K562 (cell line): ENCODE results near the gene POLE2. TPM values are rescaled to one million over a fixed set of nuclear protein-coding genes. Genes with fewer than 3 reads are reported as not detected.

Source experiments
- ATAC-seq: fragments of 200-7000 bp; cut with Tn5 transposase; 3 replicates; pipeline ENCODE4 v1.9.1; 2020; ENCODE audit warnings: moderate library complexity
- BruUV-seq: library from RNA; stranded (reverse); fragments of 400-500 nt; replicated peaks from 2 replicates; lab custom pipeline; 2021; lab: Mats Ljungman, UMichigan
- CTCF ChIA-PET: fragments of 300-600 bp; formaldehyde crosslinking; extraction: SDS; loops from one replicate; lab custom pipeline; 2021; ENCODE audit warnings: low intra/inter-chr PET ratio; lab: Yijun Ruan, JAX
- POLR2A ChIA-PET: fragments of 300-600, 350-650 bp; sonication (Branson Sonifier 250); formaldehyde crosslinking; extraction: SDS; loops from one replicate; lab custom pipeline; 2021; ENCODE audit warnings: antibody characterized with exemption, inconsistent platforms; lab: Yijun Ruan, JAX
- DNase-seq, 4 experiments: peaks; one replicate each; pipeline versions ENCODE4 v3.0.0 to v3.0.0-alpha.2; 2011 to 2018; ENCODE audit warnings: low spot score in 3 of 4, mixed read lengths in 3 of 4; ENCODE audit errors: extremely low read depth in 1 of 4
- FAIRE-seq: peaks from 2 replicates; lab custom pipeline; 2011; peaks lifted over from hg19 to GRCh38; lab: Jason Lieb, UNC
- H2AFZ ChIP-seq: 2 replicates; pipeline ENCODE4 v1.6.0; 2011; ENCODE audit warnings: low read depth, low read length, control low read depth, inconsistent platforms
- H3K27ac ChIP-seq: fragments of 200-600 bp; 3 replicates; pipeline ENCODE4 v1.8.0; 2011; ENCODE audit warnings: low read depth, mild to moderate bottlenecking, control low read depth, inconsistent platforms, low read length, moderate library complexity, mixed read lengths; ENCODE audit errors: extremely low read depth
- H3K27me3 ChIP-seq, 2 experiments: fragments of 300-600 bp in 1 of 2; 2 replicates in 1 of 2; 3 replicates in 1 of 2; pipeline versions ENCODE4 v1.6.0 to v1.8.0; 2011; ENCODE audit warnings: inconsistent platforms in 2 of 2, low read length in 2 of 2, mild to moderate bottlenecking in 1 of 2, mixed read lengths in 1 of 2, moderate library complexity in 1 of 2; ENCODE audit not compliant: control insufficient read depth in 2 of 2, insufficient read depth in 2 of 2
- H3K36me3 ChIP-seq: fragments of 300-600 bp; 3 replicates; pipeline ENCODE4 v1.8.0; 2011; ENCODE audit warnings: mild to moderate bottlenecking, low read length, inconsistent platforms; ENCODE audit not compliant: control insufficient read depth, insufficient read depth
- H3K4me1 ChIP-seq, 2 experiments: fragments of 200-600 bp in 1 of 2; replicated peaks in 1 of 2; 2 replicates in 1 of 2; 3 replicates in 1 of 2; pipeline versions ENCODE4 v1.5.1 to v1.8.0; 2011; ENCODE audit warnings: inconsistent platforms in 2 of 2, low read length in 2 of 2, mild to moderate bottlenecking in 1 of 2, mixed read lengths in 1 of 2, moderate library complexity in 1 of 2; ENCODE audit not compliant: control insufficient read depth in 2 of 2, insufficient read depth in 2 of 2
- H3K4me2 ChIP-seq: 2 replicates; pipeline ENCODE4 v1.6.1; 2011; ENCODE audit warnings: low read length, control low read depth, inconsistent platforms, mixed read lengths; ENCODE audit not compliant: insufficient read depth
- H3K4me3 ChIP-seq: fragments of 200-600 bp; sonication (generic), shearing (Covaris generic); 2 replicates; pipeline ENCODE4 v1.5.1; 2016; ENCODE audit warnings: control low read depth, inconsistent platforms
- H3K79me2 ChIP-seq: fragments of 200-600 bp; 3 replicates; pipeline ENCODE4 v1.8.0; 2011; ENCODE audit warnings: low read length, inconsistent platforms; ENCODE audit not compliant: control insufficient read depth, insufficient read depth
- H3K9ac ChIP-seq, 2 experiments: 2 replicates each; pipeline versions ENCODE4 v1.6.0 to v1.6.1; 2011; ENCODE audit warnings: low read depth in 2 of 2, low read length in 2 of 2, control low read depth in 1 of 2, inconsistent platforms in 1 of 2, mild to moderate bottlenecking in 1 of 2, mixed read lengths in 1 of 2; ENCODE audit not compliant: insufficient read depth in 1 of 2
- H3K9me1 ChIP-seq: one replicate; pipeline ENCODE4 v1.6.0; 2011; ENCODE audit warnings: inconsistent platforms, mild to moderate bottlenecking, low read length, moderate library complexity; ENCODE audit not compliant: control insufficient read depth, insufficient read depth
- H3K9me3 ChIP-seq: replicated peaks from 2 replicates; pipeline ENCODE4 v1.5.1; 2011; ENCODE audit warnings: low read depth, low read length, inconsistent platforms; ENCODE audit not compliant: control insufficient read depth, insufficient read depth
- H4K20me1 ChIP-seq: replicated peaks from 2 replicates; pipeline ENCODE4 v1.6.1; 2011; ENCODE audit warnings: low read length, inconsistent platforms, mixed read lengths; ENCODE audit not compliant: control insufficient read depth, insufficient read depth
- C11orf30 ChIP-seq: fragments of 450-650 bp; IDR thresholded peaks from 2 replicates; pipeline ENCODE4 v1.6.1; 2016; ENCODE audit warnings: low read depth, mild to moderate bottlenecking
- CBFB ChIP-seq: sonication (generic); formaldehyde crosslinking; IDR thresholded peaks from 2 replicates; pipeline ENCODE4 v1.4.0; 2020; ENCODE audit warnings: mild to moderate bottlenecking, missing genetic modification reagents
- CEBPZ ChIP-seq: fragments of 150-350 bp; IDR thresholded peaks from 2 replicates; pipeline ENCODE4 v1.6.1; 2014; ENCODE audit warnings: low read depth, mild to moderate bottlenecking, low read length, borderline replicate concordance
- DNMT1 ChIP-seq: fragments of 450-650 bp; IDR thresholded peaks from 2 replicates; pipeline ENCODE4 v1.6.1; 2016; ENCODE audit warnings: antibody characterized with exemption, mild to moderate bottlenecking
- FOXA1 ChIP-seq: fragments of 450-650 bp; IDR thresholded peaks from 2 replicates; pipeline ENCODE4 v1.6.1; 2016; ENCODE audit warnings: mild to moderate bottlenecking, borderline replicate concordance
- L3MBTL2 ChIP-seq: fragments of 450-650 bp; IDR thresholded peaks from 2 replicates; pipeline ENCODE4 v1.6.1; 2016; ENCODE audit warnings: mild to moderate bottlenecking, moderate library complexity
- MAFF ChIP-seq: IDR thresholded peaks from 2 replicates; pipeline ENCODE4 v1.6.1; 2012; ENCODE audit warnings: low read length, improper control_type of control experiment
- MAFG ChIP-seq: fragments of 450-650 bp; conservative IDR thresholded peaks from 2 replicates; pipeline ENCODE4 v1.6.1; 2016; ENCODE audit warnings: missing genetic modification characterization, missing compliant biosample characterization
- MAFK ChIP-seq: IDR thresholded peaks from 2 replicates; pipeline ENCODE4 v1.6.1; 2011; ENCODE audit warnings: low read length, improper control_type of control experiment
- MTA1 ChIP-seq: fragments of 450-650 bp; IDR thresholded peaks from 2 replicates; pipeline ENCODE4 v1.6.1; 2017; ENCODE audit warnings: borderline replicate concordance
- POLR2H ChIP-seq: IDR thresholded peaks from 2 replicates; pipeline ENCODE4 v1.6.1; 2016; ENCODE audit warnings: missing genetic modification characterization, low read depth, mild to moderate bottlenecking, control low read depth, missing compliant biosample characterization, moderate library complexity
- SMC3 ChIP-seq: conservative IDR thresholded peaks from 2 replicates; pipeline ENCODE4 v1.6.1; 2011; ENCODE audit warnings: low read depth, low read length, improper control_type of control experiment; ENCODE audit not compliant: insufficient read depth
- TFAM ChIP-seq: fragments of 250-450 bp; sonication (Bioruptor Pico); conservative IDR thresholded peaks from 2 replicates; pipeline ENCODE4 v1.5.0; 2021; ENCODE audit warnings: mild to moderate bottlenecking, moderate library complexity
- TSC22D4 ChIP-seq: fragments of 450-650 bp; IDR thresholded peaks from 2 replicates; pipeline ENCODE4 v1.6.1; 2016; ENCODE audit warnings: missing genetic modification characterization, missing biosample characterization, control low read depth
- ZMIZ1 ChIP-seq, 2 experiments: fragments of 150-350 bp in 1 of 2; IDR thresholded peaks; 2 replicates each; pipeline ENCODE4 v1.6.1; 2012 to 2016; ENCODE audit warnings: low read depth in 2 of 2, low read length in 2 of 2, mild to moderate bottlenecking in 1 of 2, moderate library complexity in 1 of 2
- ZNF239 ChIP-seq: fragments of 250-450 bp; sonication (Bioruptor Pico); IDR thresholded peaks from 2 replicates; pipeline ENCODE4 v1.4.0; 2020; ENCODE audit warnings: mild to moderate bottlenecking
- ZNF316 ChIP-seq: fragments of 450-650 bp; IDR thresholded peaks from 2 replicates; pipeline ENCODE4 v1.6.1; 2016
- ZNF766 ChIP-seq: fragments of 200-800 bp; sonication (Bioruptor generic); conservative IDR thresholded peaks from 2 replicates; pipeline ENCODE4 v1.6.1; 2016; ENCODE audit warnings: missing genetic modification characterization, missing compliant biosample characterization
- WGBS: fragments of 100-300 bp; shearing (Covaris generic); methylation state at CpG from one replicate; pipeline ENCODE4 v1.1.6; 2016; ENCODE audit warnings: low coverage, mixed read lengths; ENCODE audit not compliant: insufficient coverage; ENCODE audit errors: missing lambda C conversion rate; 5-methylcytosine and 5-hydroxymethylcytosine counted together
- in situ Hi-C: fragments of 300-500 bp; cut with MboI; formaldehyde crosslinking; loops from 4 replicates; pipeline ENCODE4 v1.15.0; 2018; ENCODE audit warnings: inconsistent platforms, mixed read lengths
- intact Hi-C: fragments of 100-400 bp; cut with micrococcal nuclease; formaldehyde crosslinking; loops from 2 replicates; pipeline ENCODE4 v1.14.2; 2022
- polyA plus RNA-seq, 8 experiments: library from polyadenylated mRNA; depleted of rRNA in 4 of 8; stranded (reverse) in 5 of 8; unstranded in 3 of 8; fragments of >200 nt; fragmentation: Nextera tagmentation in 2 of 8; fragmentation: Illumina TruSeq in 1 of 8; extraction: Ambion mirVana in 2 of 8; extraction: Trizol in 1 of 8; gene quantifications; 2 replicates each; pipeline versions ENCODE4 v1.2.1 to v1.2.3, GENCODE V29; 2011 to 2014; ENCODE audit warnings: inconsistent platforms in 1 of 8, missing spikeins in 1 of 8
- total RNA-seq, 7 experiments: library from RNA; depleted of rRNA in 6 of 7; stranded (reverse); fragments of >200 nt in 6 of 7; fragmentation: Illumina TruSeq in 2 of 7; extraction: Trizol in 2 of 7; gene quantifications; 2 replicates each; pipeline versions ENCODE4 v1.2.1 to v1.2.3, GENCODE V29; 2011 to 2021; ENCODE audit warnings: low replicate concordance in 1 of 7

Gene POLE2
- total and polyA plus RNA-seq, 9 of the 15 experiments (the other 6 are each of a cell fraction or from before 2014, with no cell fraction given) = 30.7 to 78.4 (median 55.4) TPM

- Histone ChIP-seq H3K36me3 (peaks cover 53% of the 10 kb centered on the region; the same call in 1 of the 3 replicates), H3K9me1 (no peaks in the 10 kb centered on the region), H2AFZ (no peak overlapping the region), H3K4me2 (peak overlapping the region; percentile 57), H3K9me3 (no peaks in the 10 kb centered on the region), H3K79me2 (peaks cover 87% of the 10 kb centered on the region), H3K4me3 (peak overlapping the region; percentile 24), H3K27ac (peak overlapping the region; percentile 59; the same call in 2 of the 3 replicates), H3K27me3 (no peaks in the 10 kb centered on the region), H4K20me1 (peaks cover 7% of the 10 kb centered on the region), H3K4me1 (peaks cover 4 to 10% of the 10 kb centered on the region in 2 experiments; a peak in 3 of 5 replicates), H3K9ac (peak overlapping the region in 1 of 2 experiments; percentile 97; a peak in 2 of 4 replicates)
- FAIRE-seq (no peak), ATAC-seq (no peak), DNase-seq (no peak)
- BruUV-seq = no TSS peak
- POLR2A ChIA-PET = interaction anchor here (0.6 to 5.3 kb wide), 5 partner anchors 8 to 229 kb away, joined by 3 to 36 read pairs (median 5); partner anchors contain the start of genes DNAAF2 and NEMF
- intact Hi-C loops (loop anchor here (5.0 to 10.0 kb wide), 2 partner anchors 36 to 159 kb away; partner anchors contain the start of gene RPS29), in situ Hi-C loops (no loop called here)
- CTCF ChIA-PET = no interaction called here
- 2% methylated on average over 3 of the region's 3 CpGs for WGBS
- TF ChIP-seq TSC22D4 (no peak), MAFF (peak; percentile 64), MAFG (tag) (peak; percentile 64), ZMIZ1 (IDR thresholded peaks at IDR 0.05; ENCODE audit: low read depth in 2 of 2, low read length in 2 of 2) (no peak), CBFB (CRISPR knock-in tag) (no peak), POLR2H (tag) (no peak), ZNF316 (peak; percentile 85), MAFK (0 out of 2 replicates have a peak, but pooled peaks have one; percentile 35), FOXA1 (no peak), L3MBTL2 (no peak), CEBPZ (no peak), ZNF239 (CRISPR knock-in tag) (no peak), DNMT1 (no peak), C11orf30 (peak; percentile 79), SMC3 (no peak), MTA1 (no peak), TFAM (no peak), ZNF766 (no peak)
Measured at GRCh38 chr14:49623387-49623786, 64.6 kb downstream of the POLE2 start.
